NCI-H2227 treated with DMSO at 0.1 percent for 48 hours (cell line): Measurements from ENCODE around the gene STEAP3.

Experiments
- DNase-seq: peaks from one replicate; lab custom pipeline; 2025; lab: John Stamatoyannopoulos, UW

Gene STEAP3

GRCh38 chr2:119227346-119227745, 3.7 kb downstream of the STEAP3 start:
- DNase-seq: no peak

GRCh38 chr2:119228136-119228535, 4.5 kb downstream of the STEAP3 start:
- DNase-seq: no peak

GRCh38 chr2:119228964-119229363, 5.3 kb downstream of the STEAP3 start:
- no peak for DNase-seq

GRCh38 chr2:119229716-119230115, 6.1 kb downstream of the STEAP3 start:
- no peak for DNase-seq

GRCh38 chr2:119230219-119231185, 6.9 kb downstream of the STEAP3 start:
- peak; percentile 34 for DNase-seq

- DNase-seq: no peak
Measured at GRCh38 chr2:119231975-119232665, 8.5 kb downstream of the STEAP3 start.

- DNase-seq: no peak
Measured at GRCh38 chr2:119232666-119232993, 9.0 kb downstream of the STEAP3 start.

GRCh38 chr2:119233326-119234020, 9.8 kb downstream of the STEAP3 start:
- no peak for DNase-seq

- no peak for DNase-seq
Measured at GRCh38 chr2:119234021-119235019, 10.7 kb downstream of the STEAP3 start.

- DNase-seq: no peak
Measured at GRCh38 chr2:119236796-119237195, 13.2 kb downstream of the STEAP3 start.

- no peak for DNase-seq
Measured at GRCh38 chr2:119240311-119241204, 16.9 kb downstream of the STEAP3 start.

GRCh38 chr2:119241205-119241532, 17.5 kb downstream of the STEAP3 start:
- DNase-seq: no peak

- no peak for DNase-seq
Measured at GRCh38 chr2:119242276-119243119, 18.9 kb downstream of the STEAP3 start.

GRCh38 chr2:119243621-119244020, 20.0 kb downstream of the STEAP3 start:
- DNase-seq: no peak

- no peak for DNase-seq
Measured at GRCh38 chr2:119245076-119245840, 21.6 kb downstream of the STEAP3 start.

- DNase-seq: no peak
Measured at GRCh38 chr2:119245841-119246230, 22.2 kb downstream of the STEAP3 start.

- DNase-seq: no peak
Measured at GRCh38 chr2:119246884-119247843, 23.5 kb downstream of the STEAP3 start.

GRCh38 chr2:119247844-119248271, 24.2 kb downstream of the STEAP3 start:
- DNase-seq: no peak
